MCF 10A (cell line): ENCODE results near the gene VWA3A. TPM values are rescaled to one million over a fixed set of nuclear protein-coding genes. Genes with fewer than 3 reads are reported as not detected.

Source experiments
- BruUV-seq: library from RNA; stranded (reverse); fragments of 400-500 nt; replicated peaks from 2 replicates; lab custom pipeline; 2021; lab: Mats Ljungman, UMichigan
- CTCF ChIA-PET: fragments of 300-600 bp; sonication (Branson Sonifier 250); formaldehyde crosslinking; extraction: SDS; loops from one replicate; lab custom pipeline; 2021; ENCODE audit warnings: antibody characterized with exemption, inconsistent platforms; lab: Yijun Ruan, JAX
- POLR2A ChIA-PET: fragments of 300-600, 350-650 bp; sonication (Branson Sonifier 250); formaldehyde crosslinking; extraction: SDS; loops from one replicate; lab custom pipeline; 2020; ENCODE audit warnings: antibody characterized with exemption, inconsistent platforms; lab: Yijun Ruan, JAX
- DNase-seq: peaks from one replicate; pipeline ENCODE4 v3.0.0-alpha.2; 2018; ENCODE audit not compliant: unreplicated experiment
- H3K27ac Mint-ChIP-seq: one replicate; pipeline ENCODE4 v1.8.0; 2022; ENCODE audit warnings: mild to moderate bottlenecking, low read depth, mixed read lengths; ENCODE audit not compliant: unreplicated experiment
- H3K27me3 Mint-ChIP-seq: one replicate; pipeline ENCODE4 v1.8.0; 2022; ENCODE audit warnings: mixed read lengths; ENCODE audit not compliant: insufficient read depth, unreplicated experiment
- H3K36me3 Mint-ChIP-seq: one replicate; pipeline ENCODE4 v1.8.0; 2022; ENCODE audit warnings: mild to moderate bottlenecking, moderate library complexity, mixed read lengths; ENCODE audit not compliant: insufficient read depth, unreplicated experiment
- H3K4me1 Mint-ChIP-seq: one replicate; pipeline ENCODE4 v1.8.0; 2022; ENCODE audit warnings: mixed read lengths; ENCODE audit not compliant: insufficient read depth, unreplicated experiment
- H3K4me3 Mint-ChIP-seq: one replicate; pipeline ENCODE4 v1.8.0; 2022; ENCODE audit warnings: mild to moderate bottlenecking, moderate library complexity, mixed read lengths; ENCODE audit not compliant: unreplicated experiment
- H3K9me3 Mint-ChIP-seq: one replicate; pipeline ENCODE4 v1.8.0; 2022; ENCODE audit warnings: mixed read lengths; ENCODE audit not compliant: unreplicated experiment
- intact Hi-C: fragments of 100-400 bp; cut with micrococcal nuclease; formaldehyde crosslinking; loops from 2 replicates; pipeline ENCODE4 v1.14.1; 2022
- total RNA-seq: library from RNA; stranded (reverse); gene quantifications from 2 replicates; pipeline ENCODE4 v1.2.3, GENCODE V29; 2022
- TF ChIP-seq, protein P1 (sequence below): fragments of 200-600 bp; IDR thresholded peaks from one replicate; pipeline ENCODE4 v1.8.0; 2022; ENCODE audit warnings: antibody characterized with exemption, mild to moderate bottlenecking; ENCODE audit not compliant: unreplicated experiment

VWA3A gene
- total RNA-seq, 1 experiment from 2014 or later: not detected

DNA sequence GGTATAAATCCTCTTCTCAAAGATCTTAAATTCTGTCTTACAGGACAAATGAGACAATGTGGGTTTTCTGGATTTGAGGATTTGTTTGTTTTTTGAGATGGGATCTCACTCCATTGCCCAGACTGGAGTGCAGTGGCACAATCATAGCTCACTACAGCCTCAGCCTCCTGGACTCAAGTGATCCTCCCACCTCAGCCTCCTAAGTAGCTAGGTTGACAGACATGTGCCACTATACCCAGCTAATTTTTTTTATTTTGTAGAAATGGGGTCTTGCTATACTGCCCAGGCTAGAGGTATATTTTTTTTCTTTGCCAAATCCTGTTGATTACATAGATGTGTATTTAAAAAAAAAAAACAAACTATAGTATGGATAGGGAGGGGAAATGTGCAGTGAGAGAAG, 38.2 kb downstream of the VWA3A start:
- BruUV-seq: no TSS peak
- no peak overlapping the region for H3K4me3 Mint-ChIP-seq
- POLR2A ChIA-PET: no interaction called here
- TF ChIP-seq, protein P1, sequence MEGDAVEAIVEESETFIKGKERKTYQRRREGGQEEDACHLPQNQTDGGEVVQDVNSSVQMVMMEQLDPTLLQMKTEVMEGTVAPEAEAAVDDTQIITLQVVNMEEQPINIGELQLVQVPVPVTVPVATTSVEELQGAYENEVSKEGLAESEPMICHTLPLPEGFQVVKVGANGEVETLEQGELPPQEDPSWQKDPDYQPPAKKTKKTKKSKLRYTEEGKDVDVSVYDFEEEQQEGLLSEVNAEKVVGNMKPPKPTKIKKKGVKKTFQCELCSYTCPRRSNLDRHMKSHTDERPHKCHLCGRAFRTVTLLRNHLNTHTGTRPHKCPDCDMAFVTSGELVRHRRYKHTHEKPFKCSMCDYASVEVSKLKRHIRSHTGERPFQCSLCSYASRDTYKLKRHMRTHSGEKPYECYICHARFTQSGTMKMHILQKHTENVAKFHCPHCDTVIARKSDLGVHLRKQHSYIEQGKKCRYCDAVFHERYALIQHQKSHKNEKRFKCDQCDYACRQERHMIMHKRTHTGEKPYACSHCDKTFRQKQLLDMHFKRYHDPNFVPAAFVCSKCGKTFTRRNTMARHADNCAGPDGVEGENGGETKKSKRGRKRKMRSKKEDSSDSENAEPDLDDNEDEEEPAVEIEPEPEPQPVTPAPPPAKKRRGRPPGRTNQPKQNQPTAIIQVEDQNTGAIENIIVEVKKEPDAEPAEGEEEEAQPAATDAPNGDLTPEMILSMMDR: no peak
- no peak overlapping the region for H3K27ac Mint-ChIP-seq
- no peak for DNase-seq
- peaks cover 7% of the 10 kb centered on the region for H3K9me3 Mint-ChIP-seq
- CTCF ChIA-PET: interaction anchor here (0.6 to 0.7 kb wide), 2 partner anchors 19 to 1267 kb away, joined by 3 to 8 read pairs; no protein-coding TSS in a partner anchor
- intact Hi-C loops: no loop called here
- no peaks in the 10 kb centered on the region for H3K36me3 Mint-ChIP-seq
- H3K4me1 Mint-ChIP-seq: no peaks in the 10 kb centered on the region
- H3K27me3 Mint-ChIP-seq: peaks cover 34% of the 10 kb centered on the region

DNA sequence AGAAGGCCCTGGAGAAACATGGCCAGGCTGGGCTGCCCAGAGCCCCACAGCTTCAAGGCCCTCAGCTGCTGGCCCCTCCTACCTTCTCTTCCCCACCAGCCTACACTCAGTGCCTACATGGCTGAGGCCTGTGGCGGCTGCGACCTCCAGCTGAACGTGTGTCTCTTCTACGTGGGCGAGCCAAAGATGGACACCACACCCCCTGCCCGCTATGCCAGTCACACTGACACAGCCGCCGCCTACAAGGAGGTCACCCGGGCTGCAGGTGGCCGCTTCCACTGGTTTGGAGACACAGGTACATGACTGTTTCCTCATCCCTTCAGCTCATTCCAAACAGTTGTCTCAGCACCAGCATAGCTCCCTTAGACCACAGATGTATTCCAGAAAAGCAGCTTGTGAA, 40.5 kb downstream of the VWA3A start:
- no TSS peak for BruUV-seq
- no peak overlapping the region for H3K27ac Mint-ChIP-seq
- POLR2A ChIA-PET: no interaction called here

DNA sequence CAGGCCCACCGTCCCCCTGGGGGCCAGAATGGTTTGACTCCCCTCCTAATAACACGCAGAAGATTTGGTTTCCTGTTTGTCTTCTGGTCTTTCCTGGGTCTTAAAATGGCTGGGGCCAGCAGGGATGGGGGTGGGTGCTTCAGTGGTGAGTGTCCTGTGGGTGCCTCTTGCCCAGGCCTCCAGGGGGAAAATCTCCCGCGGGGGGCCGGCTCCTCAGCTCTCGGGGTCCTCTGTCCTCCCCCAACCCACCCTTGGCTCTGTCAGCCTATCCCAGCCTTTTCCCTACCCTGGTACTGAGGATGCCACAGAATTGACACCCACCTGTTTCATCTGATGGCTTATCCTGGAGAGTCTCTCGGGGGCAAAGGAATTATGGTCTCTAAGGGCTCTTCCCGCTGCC, 46.1 kb downstream of the VWA3A start:
- ChIA-PET POLR2A (interaction anchor here (0.7 kb wide), 1 partner anchor 493 kb away, joined by 3 read pairs; no protein-coding TSS in a partner anchor), CTCF (interaction anchor here (0.6 kb wide), 1 partner anchor 40 kb away, joined by 3 read pairs; no protein-coding TSS in a partner anchor)
- H3K27ac Mint-ChIP-seq: no peak overlapping the region
- BruUV-seq: no TSS peak
- TF ChIP-seq, protein P1: no peak
- no peaks in the 10 kb centered on the region for H3K4me1 Mint-ChIP-seq
- DNase-seq: no peak
- no peak overlapping the region for H3K4me3 Mint-ChIP-seq
- intact Hi-C loops: no loop called here
- peaks cover 64% of the 10 kb centered on the region for H3K27me3 Mint-ChIP-seq
- no peaks in the 10 kb centered on the region for H3K36me3 Mint-ChIP-seq
- H3K9me3 Mint-ChIP-seq: no peaks in the 10 kb centered on the region

More for the DNA sequence above, 40.5 kb downstream of the VWA3A start:
- no peak overlapping the region for H3K4me3 Mint-ChIP-seq
- CTCF ChIA-PET: interaction anchor here (1.2 kb wide), 1 partner anchor 9 kb away, joined by 4 read pairs; no protein-coding TSS in a partner anchor
- no peaks in the 10 kb centered on the region for H3K36me3 Mint-ChIP-seq
- peaks cover 45% of the 10 kb centered on the region for H3K27me3 Mint-ChIP-seq
- no peak for DNase-seq
- no peaks in the 10 kb centered on the region for H3K4me1 Mint-ChIP-seq
- TF ChIP-seq, protein P1: no peak
- intact Hi-C loops: no loop called here
- H3K9me3 Mint-ChIP-seq: peaks cover 7% of the 10 kb centered on the region

DNA sequence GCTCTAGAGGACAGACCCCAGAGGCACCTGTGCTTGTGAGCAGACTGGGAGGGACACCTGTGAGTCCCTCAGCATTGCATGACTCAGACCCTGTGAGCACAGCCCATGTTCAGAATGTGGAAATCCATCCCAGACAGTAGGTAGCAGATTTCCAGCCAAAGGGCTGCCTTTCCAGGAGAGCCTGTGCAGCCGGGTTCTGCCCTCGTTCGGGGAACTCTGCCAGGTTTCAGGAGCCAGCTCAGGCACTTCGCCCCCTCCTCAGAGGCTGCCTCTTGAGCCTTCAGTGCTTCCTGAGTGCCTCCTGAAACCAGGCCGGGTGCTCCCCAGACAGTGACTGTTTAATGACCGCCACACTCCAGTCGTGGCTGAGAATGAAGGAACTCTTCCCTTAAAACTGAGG, 46.7 kb downstream of the VWA3A start:
- TF ChIP-seq, protein P1: no peak
- ChIA-PET POLR2A (no interaction called here), CTCF (no interaction called here)
- intact Hi-C loops: no loop called here
- H3K36me3 Mint-ChIP-seq: no peaks in the 10 kb centered on the region
- DNase-seq: peak; percentile 48
- no peaks in the 10 kb centered on the region for H3K4me1 Mint-ChIP-seq
- peaks cover 64% of the 10 kb centered on the region for H3K27me3 Mint-ChIP-seq
- H3K27ac Mint-ChIP-seq: no peak overlapping the region
- BruUV-seq: no TSS peak
- no peaks in the 10 kb centered on the region for H3K9me3 Mint-ChIP-seq
- H3K4me3 Mint-ChIP-seq: no peak overlapping the region
